Cardiac septum (tissue), 1 donor: ENCODE data around the gene FAM177A1. TPM values are rescaled to one million over a fixed set of nuclear protein-coding genes. Genes with fewer than 3 reads are reported as not detected.
"Not testable (repeated sequence)": the region's sequence is repeated elsewhere in the genome, so short reads cannot be mapped to it uniquely, and the experiment has no call there.

Source experiments
- DNase-seq: peaks from one replicate; pipeline ENCODE4 v3.0.0-alpha.2; 2020; ENCODE audit warnings: low spot score
- intact Hi-C: fragments of 100-400 bp; cut with DNase I; formaldehyde crosslinking; loops from one replicate; pipeline ENCODE4 v1.14.0; 2022
- long read RNA-seq: library from polyadenylated mRNA; unstranded; transcript quantifications from one replicate; pipeline ENCODE4 v2.0.0, GENCODE V29; 2021
- total RNA-seq: library from RNA; stranded (reverse); fragmentation: NEBNext Ultra II Directional; extraction: Animal tissue kit (Norgen Biotek cat#: 25700); gene quantifications from one replicate; pipeline ENCODE4 v1.2.1, GENCODE V29; 2021
- donor health status: DM: no; HTN: no; CAD: no.

FAM177A1 gene, protein sequence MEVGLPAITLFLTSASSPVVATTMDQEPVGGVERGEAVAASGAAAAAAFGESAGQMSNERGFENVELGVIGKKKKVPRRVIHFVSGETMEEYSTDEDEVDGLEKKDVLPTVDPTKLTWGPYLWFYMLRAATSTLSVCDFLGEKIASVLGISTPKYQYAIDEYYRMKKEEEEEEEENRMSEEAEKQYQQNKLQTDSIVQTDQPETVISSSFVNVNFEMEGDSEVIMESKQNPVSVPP
- total RNA-seq: 156 TPM
- long read RNA-seq, transcript FAM177A1-207 (2 exons, 540 nt): minor isoform, 9 of 196 reads
- long read RNA-seq, transcript FAM177A1-202 (6 exons, 858 nt): minor isoform, 47 of 196 reads
- long read RNA-seq, transcript FAM177A1-201 (5 exons, 2,927 nt): major isoform, 72 of 196 reads
- long read RNA-seq, partial matches to known transcripts: 31 of 196 reads
- long read RNA-seq, other reads (novel, unspliced or antisense): 34 of 196 reads

DNA sequence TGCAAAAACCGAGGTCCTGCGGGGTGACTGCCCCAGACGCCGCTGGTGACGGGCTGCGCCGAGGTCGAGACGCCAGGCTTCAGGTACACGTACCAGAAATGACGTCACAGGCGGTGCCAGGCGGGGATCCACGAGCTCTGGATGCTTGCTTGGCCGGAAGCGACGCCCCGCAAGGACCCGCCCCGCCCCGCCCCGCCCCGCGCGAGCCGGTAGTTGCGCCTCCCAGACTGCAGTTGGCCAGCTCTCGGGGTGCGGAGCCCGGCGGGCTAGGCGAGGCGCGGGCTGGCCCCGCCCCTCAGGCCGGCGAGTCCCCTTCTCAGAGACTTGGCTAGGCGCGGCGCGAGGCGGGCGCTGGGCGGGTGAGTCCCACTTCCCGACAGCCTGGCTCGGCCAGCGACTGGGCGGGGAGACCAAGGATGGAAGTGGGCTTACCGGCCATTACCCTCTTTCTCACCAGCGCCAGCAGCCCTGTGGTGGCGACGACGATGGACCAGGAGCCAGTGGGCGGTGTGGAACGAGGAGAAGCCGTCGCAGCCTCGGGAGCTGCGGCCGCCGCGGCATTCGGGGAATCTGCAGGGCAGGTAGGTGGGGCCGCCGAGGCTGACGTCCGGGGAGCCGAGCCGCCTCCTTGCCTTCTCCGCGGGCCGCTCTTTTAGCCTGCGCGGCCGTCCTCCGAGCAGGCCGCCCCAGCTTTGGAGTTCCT, at the start of gene FAM177A1:
TSS of gene FAM177A1 (plus strand) at position 225 of the 703 bp plus-strand sequence. CDS start at position 417, 192 bp downstream.
- DNase-seq: peak; percentile 99
- intact Hi-C loops: loop anchor here (5.0 to 10.0 kb wide), 3 partner anchors 76 to 369 kb away; partner anchors contain the start of genes PPP2R3C and PRORP

DNA sequence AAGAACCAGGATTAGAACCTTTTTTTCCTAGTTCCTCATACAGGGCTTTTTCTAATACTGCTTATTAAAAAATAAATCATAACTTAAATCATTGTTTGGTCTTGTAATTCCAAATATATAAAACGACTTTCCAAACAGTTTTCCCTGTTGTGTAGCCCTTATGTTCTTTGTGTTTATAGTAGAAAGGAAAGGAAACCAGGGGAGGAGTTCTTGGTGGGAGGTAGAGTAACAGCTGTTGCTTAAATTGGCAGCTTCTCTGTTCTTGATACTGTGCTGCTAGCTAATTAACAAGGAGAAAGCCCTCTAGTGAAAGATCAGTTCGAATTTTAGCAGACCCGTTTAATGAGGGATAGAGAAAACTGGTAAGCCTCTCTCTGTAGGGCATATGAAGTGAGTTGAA, 48.3 kb upstream of the FAM177A1 start:
- intact Hi-C loops: no loop called here
- DNase-seq: no peak

DNA sequence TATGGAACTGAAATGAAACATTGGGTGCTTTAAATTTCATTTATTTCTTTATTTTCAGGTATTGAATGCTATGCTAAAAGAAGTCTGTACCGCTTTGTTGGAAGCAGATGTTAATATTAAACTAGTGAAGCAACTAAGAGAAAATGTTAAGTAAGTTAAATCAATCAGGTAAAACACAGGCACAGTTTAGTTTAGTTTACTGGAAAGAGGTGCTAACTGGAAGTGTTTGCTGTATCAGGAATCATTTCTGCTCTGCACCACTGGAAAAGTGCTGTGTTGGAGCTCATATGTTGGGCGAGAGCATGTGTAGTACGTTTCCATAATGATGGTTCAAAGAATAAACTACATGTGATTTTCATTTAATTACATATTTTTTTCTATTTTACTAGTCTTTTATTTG, 46.6 kb upstream of the FAM177A1 start:
- DNase-seq: no peak
- intact Hi-C loops: no loop called here

DNA sequence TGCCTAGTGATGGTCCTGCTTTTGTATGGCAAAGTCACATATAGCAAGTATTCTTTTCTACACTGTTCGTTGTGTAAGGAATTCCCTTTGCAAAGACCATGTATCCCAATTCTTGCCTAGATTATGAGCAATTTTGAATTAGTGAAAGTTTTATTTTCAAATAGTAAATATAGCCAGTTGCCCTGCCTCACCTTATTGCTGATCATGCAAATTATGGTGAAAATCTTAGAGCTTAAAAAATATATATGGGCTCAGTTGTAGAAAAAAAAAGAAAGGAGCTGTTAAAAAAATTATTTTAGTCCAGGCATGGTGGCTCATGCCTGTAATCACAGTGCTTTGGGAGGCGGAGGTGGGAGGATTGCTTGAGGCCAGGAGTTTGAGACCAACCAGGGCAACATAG, 44.5 kb upstream of the FAM177A1 start:
- no peak for DNase-seq
- intact Hi-C loops: no loop called here

DNA sequence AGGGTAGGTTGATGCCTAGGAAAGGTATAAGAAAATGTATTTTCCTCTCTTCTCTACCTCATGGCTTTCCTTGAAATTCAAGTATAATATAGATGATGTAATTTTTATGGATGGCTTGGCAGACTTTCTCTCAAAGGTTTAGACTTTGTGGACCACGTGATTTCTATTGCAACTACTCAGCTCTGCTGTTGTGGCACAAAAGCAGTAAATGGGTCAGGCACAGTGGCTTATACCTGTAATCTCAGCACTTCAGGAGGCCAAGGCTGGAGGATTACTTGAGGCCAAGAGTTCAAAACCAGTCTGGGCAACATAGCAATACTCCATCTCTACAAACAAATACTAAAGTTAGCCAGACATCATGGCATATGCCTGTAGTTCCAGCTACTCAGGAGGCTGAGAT, 41.2 kb upstream of the FAM177A1 start:
- intact Hi-C loops: no loop called here
- DNase-seq: no peak

DNA sequence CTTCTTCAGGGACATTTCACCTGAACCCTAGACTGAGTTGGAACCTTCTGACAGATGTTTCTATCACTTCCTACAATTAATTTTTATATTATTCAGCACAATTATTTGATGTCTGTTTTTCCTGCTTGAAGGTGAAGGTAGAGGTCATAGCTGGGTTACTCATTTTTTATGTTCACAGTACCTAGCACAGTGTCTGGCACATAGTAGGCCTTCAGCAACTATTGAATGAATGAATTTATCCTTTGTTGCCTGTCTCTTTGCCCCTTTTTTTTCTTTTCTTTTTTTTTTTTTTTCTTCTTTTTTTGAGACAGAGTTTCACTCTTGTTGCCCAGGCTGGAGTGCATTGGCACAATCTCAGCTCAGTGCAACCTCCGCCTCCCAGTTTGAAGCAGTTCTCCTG, 29.5 kb upstream of the FAM177A1 start:
- intact Hi-C loops: no loop called here

DNA sequence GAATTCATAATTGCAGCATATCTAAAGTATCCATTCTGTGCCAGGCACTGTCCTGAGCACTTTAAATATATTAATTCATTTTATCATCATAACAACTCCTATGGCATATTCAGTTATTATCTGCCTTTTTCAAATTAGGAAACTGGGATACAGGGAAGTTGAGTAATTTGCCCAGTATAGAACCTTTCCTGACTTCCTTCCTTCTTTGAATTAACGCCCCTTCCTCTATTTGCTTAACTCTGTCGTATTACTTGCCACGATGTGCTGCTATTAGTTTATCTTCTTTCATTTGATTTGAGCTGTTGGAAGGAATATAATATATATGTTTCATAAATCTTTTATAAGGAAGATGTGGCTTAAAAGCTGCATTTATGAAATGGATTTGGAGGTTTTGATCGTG, 25.4 kb upstream of the FAM177A1 start:
- no peak for DNase-seq
- intact Hi-C loops: no loop called here

More for the DNA sequence above, 29.5 kb upstream of the FAM177A1 start:
- no peak for DNase-seq

DNA sequence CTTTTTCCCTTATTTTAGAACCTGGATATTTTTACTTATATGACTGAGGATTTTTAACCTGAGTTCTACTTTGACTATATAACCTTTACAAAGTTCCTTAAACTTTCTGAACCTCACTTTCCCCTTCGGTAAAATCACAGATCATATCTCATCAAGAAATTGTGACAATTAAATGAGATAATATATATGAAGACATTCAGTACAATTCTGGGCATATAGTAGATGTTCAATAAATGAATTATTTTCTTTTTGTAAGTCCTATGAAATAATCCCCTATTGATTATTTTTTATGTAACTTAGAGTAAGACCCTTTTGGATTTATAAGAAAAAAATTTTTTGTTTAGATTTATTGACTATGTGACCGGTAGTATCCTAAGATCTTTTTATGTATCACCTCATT, 17.6 kb upstream of the FAM177A1 start:
- DNase-seq: no peak
- intact Hi-C loops: no loop called here

DNA sequence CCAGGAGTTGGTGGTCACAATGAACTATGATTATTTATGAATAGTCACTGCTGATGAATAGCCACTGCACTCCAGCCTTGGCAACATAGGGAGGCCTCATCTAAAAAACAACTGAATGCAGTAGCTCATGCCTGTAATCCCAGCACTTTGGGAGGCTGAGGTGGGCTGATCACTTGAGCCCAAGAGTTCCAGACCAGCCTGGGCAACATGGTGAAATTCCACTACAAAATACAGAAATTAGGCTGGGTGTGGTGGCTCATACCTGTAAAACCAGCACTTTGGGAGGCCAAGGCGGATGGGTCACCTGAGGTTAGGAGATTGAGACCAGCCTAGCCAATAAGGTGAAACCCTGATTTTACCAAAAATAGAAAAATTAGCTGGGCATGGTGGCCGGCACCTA, 13.5 kb upstream of the FAM177A1 start:
- intact Hi-C loops: no loop called here
- no peak for DNase-seq

DNA sequence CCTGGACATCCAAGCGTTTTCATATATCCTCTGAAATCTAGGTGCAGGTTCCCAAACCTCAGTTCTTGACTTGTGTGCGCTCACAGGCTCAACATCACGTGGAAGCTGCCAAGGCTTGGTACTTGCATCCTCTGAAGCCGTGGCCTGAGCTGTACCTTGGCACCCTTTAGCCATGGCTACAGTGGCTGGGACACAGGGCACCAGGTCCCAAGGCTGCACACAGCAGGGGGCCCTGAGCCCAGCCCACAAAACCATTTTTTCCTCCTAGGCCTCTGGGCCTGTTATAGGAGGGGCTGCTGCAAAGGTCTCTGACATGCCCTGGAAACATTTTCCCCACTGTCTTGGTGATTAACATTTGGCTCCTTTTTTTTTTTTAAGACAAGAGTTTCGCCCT, 11.6 kb upstream of the FAM177A1 start:
- intact Hi-C loops: no loop called here
- no peak for DNase-seq

DNA sequence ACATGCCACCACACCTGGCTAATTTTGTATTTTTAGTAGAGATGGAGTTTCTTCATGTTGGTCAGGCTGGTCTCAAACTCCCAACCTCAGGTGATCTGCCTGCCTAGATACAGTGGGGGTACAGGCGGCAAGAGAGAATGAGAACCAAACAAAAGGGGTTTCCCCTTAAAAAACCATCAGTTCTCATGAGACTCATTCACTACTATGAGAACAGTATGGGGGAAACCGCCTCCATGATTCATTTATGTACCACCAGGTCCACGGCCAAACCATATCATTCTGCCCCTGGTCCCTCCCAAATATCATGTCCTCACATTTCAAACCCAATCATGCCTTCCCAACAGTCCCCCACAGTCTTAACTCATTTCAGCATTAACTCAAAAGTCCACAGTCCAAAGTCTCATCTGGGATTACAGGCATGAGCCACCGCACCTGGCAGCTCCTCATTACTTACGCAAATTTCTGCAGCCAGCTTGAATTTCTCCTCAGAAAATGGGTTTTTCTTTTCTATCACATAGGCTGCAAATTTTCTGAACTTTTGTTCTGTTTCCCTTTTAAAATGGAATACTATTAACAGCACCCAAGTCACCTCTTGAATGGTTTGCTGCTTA, 11.0 kb upstream of the FAM177A1 start:
- DNase-seq, intact Hi-C loops: not testable (repeated sequence)

DNA sequence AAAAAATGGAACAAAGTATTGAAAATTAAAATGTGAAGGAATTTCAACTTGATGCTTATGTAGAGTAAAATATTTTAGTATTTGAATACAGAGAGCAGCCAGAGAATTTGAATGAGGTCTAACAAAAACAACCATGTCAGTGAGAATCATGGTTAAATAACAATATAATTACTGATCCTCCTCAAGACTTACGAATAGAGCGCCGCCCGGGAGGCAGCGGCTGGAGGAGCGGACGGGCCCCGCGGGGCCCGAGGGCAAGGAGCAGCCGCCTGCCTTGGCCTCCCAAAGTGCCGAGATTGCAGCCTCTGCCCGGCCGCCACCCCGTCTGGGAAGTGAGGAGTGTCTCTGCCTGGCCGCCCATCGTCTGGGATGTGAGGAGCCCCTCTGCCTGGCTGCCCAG, 7.8 kb upstream of the FAM177A1 start:
- DNase-seq, intact Hi-C loops: not testable (repeated sequence)

DNA sequence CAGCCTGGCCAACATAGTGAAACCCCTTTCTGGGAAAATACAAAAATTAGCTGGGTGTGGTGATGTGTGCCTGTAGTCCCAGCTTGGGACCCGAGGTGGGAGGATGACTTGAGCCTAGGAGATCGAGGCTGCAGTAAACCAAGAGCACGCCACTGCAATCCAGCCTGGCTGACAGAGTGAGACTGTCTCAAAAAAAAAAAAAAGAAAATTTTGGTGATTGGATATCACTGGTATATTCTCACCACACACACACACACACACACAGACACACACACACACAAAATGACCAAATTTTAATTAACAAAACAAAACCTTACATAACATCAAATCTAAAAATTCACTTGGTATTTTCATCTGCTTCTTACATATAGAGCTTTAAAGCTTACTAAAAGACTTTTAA, 3.4 kb upstream of the FAM177A1 start:
- intact Hi-C loops: loop anchor here (10.0 kb wide), 1 partner anchor 372 kb away; no protein-coding TSS in a partner anchor
- no peak for DNase-seq

DNA sequence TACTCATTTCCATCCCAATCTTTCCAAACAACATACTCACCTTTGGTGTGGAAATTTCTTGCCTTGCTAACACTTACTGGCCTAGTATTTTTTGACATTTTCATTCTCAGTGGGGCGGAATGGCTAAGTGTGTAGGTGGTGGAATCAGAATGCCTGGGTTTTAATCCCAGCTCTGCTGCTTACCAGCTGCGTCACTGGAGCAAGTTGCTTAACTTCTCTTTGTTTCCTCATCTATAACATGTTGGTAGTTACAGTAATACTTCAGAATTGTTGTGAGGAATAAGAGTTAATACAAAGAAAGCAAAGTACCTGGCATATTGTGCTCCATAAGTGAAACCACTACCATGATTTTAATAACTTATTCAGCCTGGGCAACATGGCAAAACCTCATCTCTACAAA, 3.0 kb upstream of the FAM177A1 start:
- intact Hi-C loops: loop anchor here (10.0 kb wide), 1 partner anchor 372 kb away; no protein-coding TSS in a partner anchor
- no peak for DNase-seq

DNA sequence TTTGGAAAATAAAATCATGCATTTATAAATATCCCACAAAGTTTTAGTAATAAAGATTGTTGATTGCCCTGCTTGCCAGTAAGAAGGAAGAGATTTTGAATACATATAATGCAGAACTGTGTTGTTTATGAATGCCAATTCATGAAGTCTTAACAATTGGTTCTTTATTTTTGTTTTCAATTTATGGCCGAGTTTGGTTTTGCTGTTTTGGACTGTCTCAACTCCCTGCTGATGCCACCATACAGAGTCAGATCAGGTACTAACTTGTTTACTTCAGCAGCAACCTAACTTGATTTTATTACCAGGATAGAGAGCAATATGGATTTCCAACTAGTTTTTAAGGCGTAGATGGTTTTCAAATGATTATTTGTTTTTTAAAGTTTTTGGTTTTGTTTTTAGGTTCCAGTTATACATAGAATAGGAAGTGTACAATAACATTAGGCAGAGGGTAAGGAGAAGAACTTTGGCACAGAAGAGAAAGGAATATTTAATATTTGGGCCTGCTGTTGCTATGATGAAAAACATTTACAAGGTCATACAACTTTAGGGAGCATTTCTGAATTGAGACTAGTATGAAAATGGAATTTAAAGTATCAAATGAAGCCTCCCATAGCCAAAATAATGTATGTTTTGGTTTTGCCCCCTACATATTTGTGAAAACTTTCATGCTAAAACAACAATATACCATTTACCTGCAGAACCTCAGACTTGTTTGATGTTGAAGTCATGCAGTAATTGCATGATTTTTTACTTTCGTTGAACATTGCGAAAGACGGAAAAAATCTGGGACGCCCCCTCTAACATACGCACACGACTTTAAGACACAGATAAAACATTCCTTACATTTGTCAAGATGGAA, 904 bp upstream of the FAM177A1 start:
- intact Hi-C loops: loop anchor here (5.0 to 10.0 kb wide), 3 partner anchors 77 to 370 kb away; partner anchors contain the start of genes PPP2R3C and PRORP
- DNase-seq: no peak

DNA sequence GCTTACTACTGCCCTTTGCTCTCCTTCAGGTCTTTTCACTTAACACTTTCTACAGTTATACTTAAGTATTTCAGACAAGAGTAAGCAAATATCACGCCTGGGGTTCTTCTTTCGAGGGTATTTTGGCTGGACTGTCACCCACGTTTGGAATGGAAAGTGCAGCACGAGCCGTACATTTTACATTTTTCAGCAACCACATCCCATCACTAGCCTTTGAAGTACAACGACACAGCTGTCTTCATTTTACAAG, 349 bp upstream of the FAM177A1 start:
- no peak for DNase-seq
- intact Hi-C loops: loop anchor here (5.0 to 10.0 kb wide), 3 partner anchors 77 to 369 kb away; partner anchors contain the start of genes PPP2R3C and PRORP

DNA sequence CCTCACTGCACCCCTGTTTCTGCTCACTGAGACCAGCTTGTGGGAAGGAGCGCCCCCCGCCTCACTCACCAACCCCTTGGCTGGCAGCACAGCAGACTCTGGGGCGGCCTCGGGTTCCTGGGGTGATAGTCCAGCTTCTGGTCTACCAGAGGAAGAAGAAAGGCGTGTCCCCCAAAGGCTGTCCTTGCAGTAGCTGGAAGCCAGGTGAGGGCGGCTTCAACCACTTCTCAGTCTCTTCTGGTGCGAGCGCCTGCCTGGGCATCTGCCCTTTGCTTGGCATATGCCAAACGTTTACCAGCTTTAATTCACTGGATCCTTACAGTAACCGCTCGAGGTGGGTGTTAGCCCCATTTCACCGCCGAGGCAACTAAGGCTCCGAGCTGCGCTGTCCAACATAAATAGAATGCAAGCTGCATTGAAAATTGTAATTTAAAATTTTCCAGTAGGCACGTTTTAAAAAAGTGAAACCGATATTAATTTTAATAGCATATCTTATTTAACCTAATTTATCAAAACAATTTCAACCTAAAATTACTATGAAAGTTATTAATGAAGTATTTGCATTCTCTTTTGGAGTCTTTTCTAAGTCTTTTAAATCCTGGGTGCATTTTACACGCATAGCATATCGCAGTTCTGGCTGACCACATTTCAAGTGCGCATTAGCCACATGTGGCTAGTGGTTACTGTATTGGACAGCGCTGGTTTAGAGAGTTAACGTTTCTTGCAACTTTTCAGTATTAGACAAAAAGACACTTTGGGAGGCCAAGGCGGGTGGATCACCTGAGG, 872 bp downstream of the FAM177A1 start:
- intact Hi-C loops: loop anchor here (5.0 to 10.0 kb wide), 3 partner anchors 75 to 368 kb away; partner anchors contain the start of genes PPP2R3C and PRORP
- no peak for DNase-seq

DNA sequence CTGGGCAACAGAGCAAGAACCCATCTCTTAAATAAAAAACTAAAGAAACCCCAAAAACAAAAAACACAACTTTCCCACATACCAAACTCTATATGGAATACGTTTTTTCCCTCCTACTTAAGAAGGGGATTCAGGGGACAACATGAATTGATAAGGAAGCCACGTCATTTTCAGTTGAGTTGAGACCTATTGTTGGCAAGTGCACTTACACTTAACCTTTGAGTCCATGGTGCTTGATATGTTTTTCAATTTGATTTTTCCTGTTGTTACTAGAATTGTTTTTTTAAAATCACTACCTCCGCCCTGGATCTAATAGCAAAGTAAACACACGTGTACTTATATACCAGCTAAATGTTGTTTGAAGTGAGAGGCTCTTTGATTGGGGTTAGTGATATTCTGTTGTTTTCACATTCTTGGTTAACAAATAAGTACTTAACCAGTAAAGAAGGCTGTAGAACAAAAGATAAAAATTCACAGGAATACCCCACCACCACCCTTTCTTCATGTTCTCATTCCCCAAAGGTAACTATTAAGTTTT, 2.0 kb downstream of the FAM177A1 start:
- intact Hi-C loops: loop anchor here (5.0 to 10.0 kb wide), 3 partner anchors 74 to 367 kb away; partner anchors contain the start of genes PPP2R3C and PRORP
- no peak for DNase-seq
